Stimulated activated naive CD8-positive, alpha-beta T cell treated with anti-CD3 and anti-CD28 coated beads, Interleukin-15, Interleukin-2, amounts not matched to agents 100 ng/mL and 50 ng/mL, for 24 hours (primary cell): ENCODE measurements around the gene TLX1.

Experiments
- H3K27ac Mint-ChIP-seq: one replicate; pipeline ENCODE4 v1.8.0; 2021; ENCODE audit warnings: mild to moderate bottlenecking, mixed read lengths
- H3K27me3 Mint-ChIP-seq: one replicate; pipeline ENCODE4 v1.8.0; 2021; ENCODE audit warnings: mixed read lengths
- H3K36me3 Mint-ChIP-seq: one replicate; pipeline ENCODE4 v1.8.0; 2021; ENCODE audit warnings: low read depth, mixed read lengths
- H3K4me1 Mint-ChIP-seq: one replicate; pipeline ENCODE4 v1.8.0; 2021; ENCODE audit warnings: low read depth, mixed read lengths
- H3K4me3 Mint-ChIP-seq: one replicate; pipeline ENCODE4 v1.8.0; 2021; ENCODE audit warnings: mild to moderate bottlenecking, mixed read lengths
- H3K9me3 Mint-ChIP-seq: one replicate; pipeline ENCODE4 v1.8.0; 2021; ENCODE audit warnings: mixed read lengths

TLX1 gene

GRCh38 chr10:101130984-101131961 is at the start of gene TLX1:
TSS of gene TLX1 (plus strand) at chr10:101131300. CDS start at chr10:101131542, 242 bp downstream.
- Mint-ChIP-seq H3K36me3 (no peaks in the 10 kb centered on the region), H3K27ac (no peak within 1 kb of the TSS), H3K4me1 (peaks cover 33% of the 10 kb centered on the region), H3K9me3 (no peaks in the 10 kb centered on the region), H3K4me3 (peak within 1 kb of the TSS; percentile 47), H3K27me3 (peaks cover 86% of the 10 kb centered on the region)

DNA sequence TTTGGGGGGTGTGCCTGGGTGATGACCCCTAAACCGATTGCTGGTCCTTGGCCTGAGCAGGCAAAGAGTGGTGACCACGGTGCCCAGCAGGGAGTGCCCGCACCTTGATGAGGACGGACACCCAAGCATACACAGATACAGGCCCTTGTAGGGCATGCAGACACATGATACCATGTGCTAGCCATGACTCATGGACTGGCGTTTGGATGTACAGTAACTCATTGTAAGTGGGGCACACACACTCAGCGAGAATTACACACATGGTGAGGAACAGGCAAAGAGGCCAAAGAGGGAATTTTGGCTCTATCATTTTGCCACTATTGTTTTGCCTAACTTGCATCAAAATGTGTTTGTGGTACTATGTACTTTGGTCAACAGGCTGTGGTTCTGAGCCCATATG is 45.3 kb upstream of the TLX1 start:
- H3K27me3 Mint-ChIP-seq, result peaks cover 56% of the 10 kb centered on the region
- no peaks in the 10 kb centered on the region for H3K4me1 Mint-ChIP-seq
- H3K9me3 Mint-ChIP-seq, result no peaks in the 10 kb centered on the region
- H3K36me3 Mint-ChIP-seq, result no peaks in the 10 kb centered on the region
- H3K27ac Mint-ChIP-seq, result no peak overlapping the region
- no peak overlapping the region for H3K4me3 Mint-ChIP-seq

DNA sequence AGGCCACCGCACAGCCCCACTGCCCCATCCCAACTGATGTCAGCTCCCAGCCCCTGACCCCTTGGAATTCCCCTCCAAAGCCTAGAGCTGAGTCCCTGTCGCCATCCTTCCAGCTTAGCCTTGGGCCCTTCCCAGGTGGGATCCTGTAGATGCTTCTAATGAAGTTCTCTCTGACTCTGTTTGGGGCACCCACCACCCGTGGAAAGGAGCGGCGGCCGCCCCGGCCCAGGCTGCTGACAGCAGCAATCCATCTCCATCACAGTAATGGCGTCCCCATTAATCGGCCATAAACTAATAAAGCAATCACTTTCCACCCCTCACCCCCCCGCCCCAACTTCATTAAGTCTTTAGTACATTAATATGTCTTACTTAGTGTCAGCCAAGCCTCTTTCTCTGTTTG is 43.7 kb upstream of the TLX1 start:
- peaks cover 60% of the 10 kb centered on the region for H3K27me3 Mint-ChIP-seq
- no peak overlapping the region for H3K27ac Mint-ChIP-seq
- no peak overlapping the region for H3K4me3 Mint-ChIP-seq
- no peaks in the 10 kb centered on the region for H3K9me3 Mint-ChIP-seq
- no peaks in the 10 kb centered on the region for H3K4me1 Mint-ChIP-seq
- H3K36me3 Mint-ChIP-seq, result no peaks in the 10 kb centered on the region

- no peak overlapping the region for H3K4me3 Mint-ChIP-seq
- no peaks in the 10 kb centered on the region for H3K9me3 Mint-ChIP-seq
- no peaks in the 10 kb centered on the region for H3K4me1 Mint-ChIP-seq
- H3K36me3 Mint-ChIP-seq, result no peaks in the 10 kb centered on the region
- peaks cover 62% of the 10 kb centered on the region for H3K27me3 Mint-ChIP-seq
- H3K27ac Mint-ChIP-seq, result no peak overlapping the region
Measured at GRCh38 chr10:101087965-101088364, 43.1 kb upstream of the TLX1 start.

DNA sequence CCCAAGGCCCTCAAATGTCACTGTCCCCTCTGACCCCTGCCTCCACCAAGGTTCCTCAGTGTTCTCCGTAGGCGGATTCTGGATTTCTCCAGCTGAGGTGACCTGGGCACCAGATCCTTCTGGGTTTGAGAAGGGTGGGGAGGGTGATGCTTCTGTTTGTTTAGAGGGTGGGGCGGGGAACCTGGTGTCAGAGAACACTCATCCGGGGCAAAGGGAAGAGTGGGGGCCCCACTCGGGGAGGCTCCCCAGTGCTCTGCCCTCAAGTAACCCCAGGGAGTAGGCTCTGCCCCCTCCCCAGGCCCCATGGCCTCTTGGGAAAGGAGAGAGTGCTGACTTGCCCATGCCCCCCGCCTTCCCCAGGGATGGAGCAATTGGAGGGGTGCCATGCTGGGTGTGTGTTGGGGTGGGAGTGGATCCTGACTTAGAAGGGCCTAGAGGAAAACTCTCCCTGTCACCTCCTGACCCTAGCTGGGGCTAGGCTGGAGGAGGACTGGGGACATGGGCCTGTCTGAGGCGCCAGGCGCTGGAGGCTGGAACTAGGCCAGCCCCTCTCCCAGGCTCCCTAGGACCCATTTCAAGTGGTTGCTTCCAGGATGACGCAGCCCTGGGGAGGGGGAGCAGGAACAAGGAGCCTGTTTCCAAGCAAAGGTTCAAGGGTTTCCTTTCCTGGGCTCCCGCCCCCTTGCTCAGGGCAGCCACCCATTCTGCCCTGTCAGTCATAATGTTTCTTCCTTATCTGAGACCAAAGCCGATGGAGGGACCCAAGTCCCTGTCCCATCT is 41.4 kb upstream of the TLX1 start:
- Mint-ChIP-seq H3K36me3 (no peaks in the 10 kb centered on the region), H3K27ac (no peak overlapping the region), H3K9me3 (no peaks in the 10 kb centered on the region), H3K4me1 (no peaks in the 10 kb centered on the region), H3K27me3 (peaks cover 55% of the 10 kb centered on the region), H3K4me3 (no peak overlapping the region)

DNA sequence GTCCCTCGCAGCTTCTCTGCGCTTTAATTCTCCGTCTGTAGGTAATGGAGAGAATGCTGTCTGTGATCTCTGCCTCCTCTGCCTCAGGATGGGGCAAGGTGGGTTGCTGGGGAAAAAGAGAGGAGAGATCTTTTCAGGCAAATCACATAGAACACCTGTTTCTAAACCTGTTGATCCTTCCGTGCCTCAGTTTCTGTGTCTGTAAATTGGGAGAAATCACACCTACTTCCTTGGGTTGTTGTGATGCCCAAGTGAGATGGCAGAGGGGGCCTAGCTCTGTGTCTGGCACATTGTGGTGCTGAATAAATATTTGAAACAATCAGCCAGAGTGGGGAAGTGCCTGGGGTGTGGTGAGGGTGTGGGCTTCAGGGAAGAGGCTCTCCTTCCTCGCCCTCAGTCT is 40.5 kb upstream of the TLX1 start:
- Mint-ChIP-seq H3K9me3 (no peaks in the 10 kb centered on the region), H3K36me3 (no peaks in the 10 kb centered on the region), H3K27me3 (peaks cover 56% of the 10 kb centered on the region), H3K4me1 (no peaks in the 10 kb centered on the region), H3K27ac (no peak overlapping the region), H3K4me3 (no peak overlapping the region)

- H3K27ac Mint-ChIP-seq, result no peak overlapping the region
- H3K27me3 Mint-ChIP-seq, result peaks cover 49% of the 10 kb centered on the region
- no peak overlapping the region for H3K4me3 Mint-ChIP-seq
- H3K9me3 Mint-ChIP-seq, result no peaks in the 10 kb centered on the region
- H3K36me3 Mint-ChIP-seq, result no peaks in the 10 kb centered on the region
- H3K4me1 Mint-ChIP-seq, result no peaks in the 10 kb centered on the region
Measured at GRCh38 chr10:101091546-101092290, 39.4 kb upstream of the TLX1 start.

DNA sequence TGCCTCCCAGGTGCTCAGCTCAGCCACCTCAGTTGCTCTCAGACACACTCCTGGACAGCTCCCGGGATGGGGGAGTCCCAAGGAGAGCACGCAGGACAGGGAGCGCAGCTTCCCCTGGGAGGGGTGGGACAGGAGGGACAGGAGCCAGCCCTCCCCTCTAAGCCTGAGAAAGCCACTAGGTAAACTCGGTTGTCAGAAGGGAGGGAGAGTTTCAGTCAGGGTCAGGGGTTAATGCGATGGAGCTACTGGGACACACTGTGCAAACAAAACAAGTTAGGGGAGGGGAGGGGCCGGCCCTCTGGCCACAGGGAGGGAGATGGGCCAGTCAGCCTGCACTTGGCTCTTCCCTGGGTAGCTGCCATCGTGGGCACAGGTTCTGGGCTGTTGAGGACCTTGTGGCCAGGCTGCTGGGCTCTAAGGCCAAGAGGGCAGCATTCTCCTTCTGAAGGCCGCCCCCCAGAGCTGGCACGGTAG is 38.2 kb upstream of the TLX1 start:
- Mint-ChIP-seq H3K4me3 (no peak overlapping the region), H3K36me3 (no peaks in the 10 kb centered on the region), H3K9me3 (no peaks in the 10 kb centered on the region), H3K4me1 (no peaks in the 10 kb centered on the region), H3K27ac (no peak overlapping the region), H3K27me3 (peaks cover 50% of the 10 kb centered on the region)

DNA sequence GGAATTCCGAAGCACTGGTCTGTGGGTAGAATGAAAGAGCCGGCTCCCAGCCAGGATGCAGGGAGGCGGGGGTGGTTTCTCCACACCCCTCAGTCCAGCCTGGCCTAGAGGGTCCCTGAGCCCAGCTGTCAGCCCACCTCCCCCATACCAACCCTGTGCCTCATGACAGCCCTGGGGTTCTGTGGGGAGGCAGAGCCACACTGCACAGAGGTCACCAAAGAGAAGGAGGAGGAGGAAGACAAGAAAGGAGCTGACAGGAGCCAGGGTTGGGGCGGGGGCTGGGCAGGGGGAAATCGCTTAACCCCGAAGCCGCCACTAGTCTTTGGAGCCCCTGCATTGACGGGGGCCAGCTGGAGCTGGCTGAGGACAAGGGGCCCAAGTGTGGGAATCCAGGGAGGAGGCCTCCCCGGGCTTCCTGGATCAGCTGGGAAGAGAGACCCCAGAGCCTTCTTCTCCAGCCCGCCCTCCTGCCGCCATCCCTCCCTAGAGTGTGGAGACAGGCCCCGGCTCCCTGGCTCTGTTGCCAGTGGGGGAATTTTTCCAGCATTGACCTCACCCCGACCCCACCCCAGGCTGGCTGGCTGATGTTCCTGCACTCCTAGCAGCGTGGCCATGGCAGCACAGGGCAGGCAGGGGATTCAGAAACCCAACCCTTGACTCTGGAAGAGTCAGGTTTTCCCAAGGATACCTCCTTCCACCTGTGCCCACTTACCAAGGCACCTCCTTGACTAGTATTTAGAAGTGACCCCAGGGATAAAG is 36.8 kb upstream of the TLX1 start:
- Mint-ChIP-seq H3K9me3 (no peaks in the 10 kb centered on the region), H3K27me3 (peaks cover 43% of the 10 kb centered on the region), H3K4me1 (no peaks in the 10 kb centered on the region), H3K4me3 (no peak overlapping the region), H3K27ac (no peak overlapping the region), H3K36me3 (no peaks in the 10 kb centered on the region)

DNA sequence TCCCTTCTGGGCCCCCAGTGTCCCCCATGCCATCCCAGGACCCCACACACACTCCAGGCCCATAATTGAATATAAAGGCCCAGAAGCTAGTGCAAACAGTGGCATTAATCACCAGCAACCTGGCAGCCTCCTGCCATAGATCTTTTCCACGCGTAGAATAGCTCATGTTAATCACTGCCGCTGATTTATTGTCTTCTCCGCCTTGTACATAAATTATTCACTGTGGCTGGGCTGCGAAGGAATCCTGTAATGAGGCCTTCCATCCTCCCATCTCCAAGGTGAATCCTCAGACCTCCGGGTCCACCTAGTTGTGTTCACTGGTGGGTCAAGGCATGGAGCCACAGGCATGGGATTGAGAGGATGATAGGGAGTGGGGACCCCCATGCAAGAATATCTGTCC is 36.1 kb upstream of the TLX1 start:
- peaks cover 49% of the 10 kb centered on the region for H3K27me3 Mint-ChIP-seq
- no peak overlapping the region for H3K27ac Mint-ChIP-seq

DNA sequence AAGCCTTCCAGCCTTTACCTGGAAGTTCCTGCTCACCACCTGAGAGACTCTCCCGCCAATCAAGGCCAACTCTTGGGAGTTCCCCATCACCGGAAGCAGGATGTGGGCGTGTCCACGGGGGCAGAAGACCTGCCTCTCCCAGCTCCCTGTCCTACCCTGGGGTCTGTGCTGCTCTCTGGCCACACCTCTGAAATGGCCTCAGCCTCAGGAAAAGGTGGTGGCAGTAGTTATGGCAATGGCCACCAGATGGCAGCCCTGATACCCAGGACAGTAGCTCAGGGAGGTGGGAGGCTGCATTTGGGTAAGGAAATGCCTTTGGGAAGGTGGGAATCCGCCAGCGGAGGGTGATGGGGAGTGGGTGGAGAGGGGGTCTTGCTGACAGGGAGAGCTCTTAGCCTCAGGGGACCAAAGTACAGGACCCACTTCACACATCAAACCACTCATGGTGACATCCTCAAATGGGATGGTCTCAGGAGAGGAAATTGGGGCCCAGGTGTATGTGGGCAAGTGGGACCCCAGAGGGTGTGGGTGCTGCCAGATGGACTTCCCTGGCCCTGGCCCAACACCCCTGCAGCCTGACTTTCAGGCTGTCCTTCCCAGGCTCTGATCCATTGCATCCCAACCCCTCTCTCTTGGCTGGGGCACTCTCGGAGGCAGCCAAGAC is 35.4 kb upstream of the TLX1 start:
- no peak overlapping the region for H3K4me3 Mint-ChIP-seq
- peaks cover 48% of the 10 kb centered on the region for H3K27me3 Mint-ChIP-seq
- no peaks in the 10 kb centered on the region for H3K9me3 Mint-ChIP-seq
- H3K36me3 Mint-ChIP-seq, result no peaks in the 10 kb centered on the region
- no peaks in the 10 kb centered on the region for H3K4me1 Mint-ChIP-seq
- H3K27ac Mint-ChIP-seq, result no peak overlapping the region

More for the DNA sequence above, 36.1 kb upstream of the TLX1 start:
- Mint-ChIP-seq H3K9me3 (no peaks in the 10 kb centered on the region), H3K4me1 (no peaks in the 10 kb centered on the region), H3K4me3 (no peak overlapping the region), H3K36me3 (no peaks in the 10 kb centered on the region)

DNA sequence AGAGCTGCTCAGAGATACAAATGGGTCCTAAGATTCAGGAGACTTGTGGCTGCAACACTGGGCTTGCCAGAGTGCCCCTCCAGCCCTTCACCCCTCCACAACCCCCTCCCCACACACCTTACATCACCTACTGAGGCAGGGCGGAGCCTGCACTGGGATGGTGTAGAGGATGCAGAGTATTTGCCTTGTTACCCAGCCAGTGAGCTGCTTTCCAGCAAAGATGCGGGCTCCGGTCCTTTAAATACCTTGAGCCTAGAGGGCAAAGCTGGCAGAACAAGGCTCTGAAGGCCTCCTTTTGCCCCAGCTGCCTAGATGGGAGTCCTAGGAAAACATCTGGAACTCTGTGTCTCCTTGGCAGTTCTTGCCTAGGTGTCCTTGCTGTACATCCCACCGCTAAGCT is 34.7 kb upstream of the TLX1 start:
- Mint-ChIP-seq H3K4me3 (no peak overlapping the region), H3K36me3 (no peaks in the 10 kb centered on the region), H3K27me3 (peaks cover 43% of the 10 kb centered on the region), H3K4me1 (no peaks in the 10 kb centered on the region), H3K9me3 (no peaks in the 10 kb centered on the region), H3K27ac (no peak overlapping the region)

DNA sequence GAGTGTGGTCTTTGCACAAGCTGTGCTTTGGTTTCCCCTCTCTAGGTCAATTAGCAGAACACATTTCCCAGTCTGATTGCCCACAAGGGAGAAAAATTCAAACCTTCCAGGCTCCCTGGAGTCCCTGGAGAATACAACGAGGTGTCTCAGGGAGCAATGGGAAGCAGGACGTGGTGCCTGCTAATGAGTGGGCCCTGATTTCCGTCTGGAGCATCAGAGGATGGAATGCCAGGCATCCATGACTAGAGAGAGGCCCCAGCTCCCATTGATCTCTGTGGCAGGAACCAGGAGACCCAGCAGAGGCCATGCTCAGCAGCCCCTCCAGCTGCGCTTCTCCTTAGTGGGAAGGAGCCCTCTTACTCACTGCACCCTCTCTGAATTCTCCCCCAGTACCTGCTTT is 33.2 kb upstream of the TLX1 start:
- Mint-ChIP-seq H3K27me3 (peaks cover 41% of the 10 kb centered on the region), H3K27ac (no peak overlapping the region), H3K9me3 (no peaks in the 10 kb centered on the region), H3K4me3 (no peak overlapping the region), H3K4me1 (no peaks in the 10 kb centered on the region), H3K36me3 (no peaks in the 10 kb centered on the region)

GRCh38 chr10:101099901-101100300 is 31.2 kb upstream of the TLX1 start:
- Mint-ChIP-seq H3K27me3 (peaks cover 50% of the 10 kb centered on the region), H3K27ac (no peak overlapping the region), H3K9me3 (no peaks in the 10 kb centered on the region)

More at GRCh38 chr10:101099901-101100300, 31.2 kb upstream of the TLX1 start:
- Mint-ChIP-seq H3K4me3 (no peak overlapping the region), H3K36me3 (no peaks in the 10 kb centered on the region), H3K4me1 (no peaks in the 10 kb centered on the region)
